Ishikawa (cell line): ENCODE results near the gene SLC6A19.

Experiments used
- CEBPB ChIP-seq: IDR thresholded peaks from 2 replicates; pipeline ENCODE4 v1.6.1; 2012
- CREB1 ChIP-seq: IDR thresholded peaks from 2 replicates; pipeline ENCODE4 v1.6.1; 2012; ENCODE audit warnings: low read depth
- EGR1 ChIP-seq: IDR thresholded peaks from 2 replicates; pipeline ENCODE4 v1.6.1; 2012
- EP300 ChIP-seq: IDR thresholded peaks from 2 replicates; pipeline ENCODE4 v1.6.1; 2012; ENCODE audit warnings: borderline replicate concordance
- FOXM1 ChIP-seq: IDR thresholded peaks from 2 replicates; pipeline ENCODE4 v1.6.1; 2012; ENCODE audit warnings: low read depth, borderline replicate concordance
- NFIC ChIP-seq: IDR thresholded peaks from 2 replicates; pipeline ENCODE4 v1.6.1; 2012
- RAD21 ChIP-seq: IDR thresholded peaks from 2 replicates; pipeline ENCODE4 v1.6.1; 2012; ENCODE audit warnings: low read depth
- REST ChIP-seq: IDR thresholded peaks from 2 replicates; pipeline ENCODE4 v1.6.1; 2012; ENCODE audit warnings: low read depth, mild to moderate bottlenecking
- TAF1 ChIP-seq: IDR thresholded peaks from 2 replicates; pipeline ENCODE4 v1.6.1; 2012; ENCODE audit warnings: low read depth, mild to moderate bottlenecking
- TCF12 ChIP-seq: IDR thresholded peaks from 2 replicates; pipeline ENCODE4 v1.6.1; 2012; ENCODE audit warnings: low read depth
- TEAD4 ChIP-seq: IDR thresholded peaks from 2 replicates; pipeline ENCODE4 v1.6.1; 2012
- USF1 ChIP-seq: IDR thresholded peaks from 2 replicates; pipeline ENCODE4 v1.6.1; 2012
- YY1 ChIP-seq: IDR thresholded peaks from 2 replicates; pipeline ENCODE4 v1.6.1; 2012; ENCODE audit warnings: low read depth
- ZBTB7A ChIP-seq: IDR thresholded peaks from 2 replicates; pipeline ENCODE4 v1.6.1; 2012; ENCODE audit warnings: low read depth
- TF ChIP-seq, protein P1 (sequence below): IDR thresholded peaks from 2 replicates; pipeline ENCODE4 v1.6.1; 2012

SLC6A19 gene

GRCh38 chr5:1195916-1196315 is 5.5 kb upstream of the SLC6A19 start:
- TF ChIP-seq REST = no peak
- no peak for TF ChIP-seq USF1
- TF ChIP-seq TEAD4 = no peak
- TF ChIP-seq, protein P1, sequence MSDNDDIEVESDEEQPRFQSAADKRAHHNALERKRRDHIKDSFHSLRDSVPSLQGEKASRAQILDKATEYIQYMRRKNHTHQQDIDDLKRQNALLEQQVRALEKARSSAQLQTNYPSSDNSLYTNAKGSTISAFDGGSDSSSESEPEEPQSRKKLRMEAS = no peak
- TF ChIP-seq RAD21 = no peak
- no peak for TF ChIP-seq EGR1
- no peak for TF ChIP-seq YY1
- no peak for TF ChIP-seq EP300
- TF ChIP-seq TAF1 = no peak
- TF ChIP-seq NFIC = no peak
- TF ChIP-seq CEBPB = no peak
- TF ChIP-seq ZBTB7A = no peak
- no peak for TF ChIP-seq TCF12
- no peak for TF ChIP-seq CREB1
- no peak for TF ChIP-seq FOXM1

DNA sequence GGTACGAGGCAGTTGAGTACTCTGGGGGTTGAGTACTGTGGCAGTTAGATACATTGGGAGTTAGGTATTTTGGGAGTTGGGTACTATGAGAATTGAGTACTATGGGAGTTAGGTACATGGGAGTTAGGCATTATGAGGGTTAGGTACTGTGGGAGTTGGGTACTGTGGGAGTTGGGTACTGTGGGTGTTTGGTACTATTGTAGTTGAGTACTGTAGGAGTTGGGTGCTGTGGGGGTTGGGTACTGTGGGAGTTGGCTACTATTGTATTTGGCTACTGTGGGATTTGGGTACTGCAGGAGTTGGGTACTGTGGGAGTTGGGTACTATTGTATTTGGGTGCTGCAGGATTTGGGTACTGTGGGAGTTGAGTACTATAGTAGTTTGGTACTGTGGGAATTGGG is 4.8 kb upstream of the SLC6A19 start:
- TF ChIP-seq ZBTB7A = no peak
- TF ChIP-seq CREB1 = no peak
- no peak for TF ChIP-seq YY1
- TF ChIP-seq RAD21 = no peak
- no peak for TF ChIP-seq NFIC
- TF ChIP-seq TEAD4 = no peak

- TF ChIP-seq, protein P1 = no peak
- TF ChIP-seq TAF1 (no peak), CREB1 (no peak), CEBPB (no peak), EP300 (no peak), TCF12 (no peak), USF1 (no peak), EGR1 (no peak), YY1 (no peak), FOXM1 (no peak), ZBTB7A (no peak), RAD21 (no peak), NFIC (no peak), REST (no peak), TEAD4 (no peak)
Measured at GRCh38 chr5:1197876-1198666, 3.3 kb upstream of the SLC6A19 start.

GRCh38 chr5:1199340-1199648 is 2.1 kb upstream of the SLC6A19 start:
- TF ChIP-seq TCF12 = no peak
- TF ChIP-seq TAF1 = no peak
- no peak for TF ChIP-seq FOXM1
- TF ChIP-seq CEBPB = no peak
- TF ChIP-seq, protein P1 = no peak
- no peak for TF ChIP-seq NFIC
- TF ChIP-seq CREB1 = no peak

DNA sequence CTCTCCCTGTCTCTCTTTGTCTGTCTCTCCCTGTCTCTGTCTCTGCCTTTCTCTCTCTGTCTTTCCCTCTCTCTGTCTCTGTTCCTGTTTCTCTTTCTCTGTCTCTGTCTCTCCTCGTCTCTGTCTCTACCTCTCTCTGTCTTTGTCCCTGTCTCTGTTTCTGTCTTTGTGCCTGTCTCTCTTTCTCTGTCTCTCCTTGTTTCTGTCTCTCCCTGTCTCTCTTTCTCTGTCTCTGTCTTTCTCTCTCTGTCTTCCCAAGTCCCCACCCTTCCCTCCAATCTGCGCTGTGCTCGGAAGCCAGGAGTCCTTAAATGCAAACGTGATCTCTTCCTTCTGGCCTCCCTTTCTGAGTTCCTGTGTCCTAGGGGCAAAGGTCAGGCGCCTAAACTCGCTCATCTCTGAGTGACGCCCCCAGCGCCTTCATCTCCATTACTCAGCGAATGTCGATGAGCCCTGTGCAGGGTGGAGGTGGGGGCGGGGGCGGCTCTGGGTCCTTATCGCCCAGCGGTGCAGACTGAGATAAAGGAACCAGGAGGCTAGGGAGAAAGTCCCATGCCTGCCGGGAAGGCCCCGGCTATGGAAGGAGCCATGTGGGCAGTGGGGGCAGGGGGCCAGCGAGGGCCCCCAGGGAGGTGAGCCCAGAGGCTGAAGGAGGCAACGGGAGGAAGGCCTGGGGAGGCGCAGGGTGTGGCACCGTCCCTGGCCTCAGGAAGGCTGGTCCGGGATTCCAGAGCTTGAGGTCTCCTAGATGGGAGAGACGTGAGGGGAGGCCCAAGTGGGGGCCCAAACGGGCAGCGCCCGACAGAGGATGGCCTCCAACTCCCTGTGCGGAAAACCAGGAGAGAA is 1.5 kb upstream of the SLC6A19 start:
- TF ChIP-seq NFIC (no peak), USF1 (no peak), RAD21 (no peak), CEBPB (no peak), TAF1 (no peak), ZBTB7A (no peak), TCF12 (no peak), TEAD4 (no peak), EGR1 (no peak), FOXM1 (no peak), REST (no peak), EP300 (no peak), YY1 (no peak), CREB1 (no peak)
- TF ChIP-seq, protein P1 = no peak
